ENCODE results near the gene ODAD4. TPM values are rescaled to one million over a fixed set of nuclear protein-coding genes. Genes with fewer than 3 reads are reported as not detected.

The ODAD4 gene
- polyA plus RNA-seq, 1 of the 3 experiments (the other 2 are of a cell fraction), result 1.1 TPM

- no peak overlapping the region for H3K4me3 ChIP-seq (ENCODE audit: low read depth in 2 of 2, low read length in 1 of 2)
- H3K9ac ChIP-seq, result no peak overlapping the region
- peaks cover 64 to 87% of the 10 kb centered on the region in 2 experiments for H3K36me3 ChIP-seq (replicated peaks in 1 of 2; ENCODE audit: control insufficient read depth in 1 of 2, insufficient read depth in 2 of 2, low read length in 1 of 2)
- H3F3A ChIP-seq (replicated peaks; ENCODE audit: insufficient read depth), result peaks cover 8% of the 10 kb centered on the region
- WGBS (ENCODE audit: low lambda C conversion rate), result 93% methylated on average over 6 of the region's 6 CpGs
- POLR2A ChIA-PET, result no interaction called here
- H3K4me1 ChIP-seq (ENCODE audit: control insufficient read depth in 1 of 2, insufficient read depth in 2 of 2, low read depth in 1 of 2, low read length in 1 of 2), result no peaks in the 10 kb centered on the region
- no peaks in the 10 kb centered on the region for H3K9me2 ChIP-seq
- DNase-seq, result no peak
- no peak overlapping the region for H3K27ac ChIP-seq (ENCODE audit: low read depth in 2 of 2, low read length in 1 of 2)
- TF ChIP-seq EZH2phosphoT487 (IDR thresholded peaks at IDR 0.05; ENCODE audit: borderline replicate concordance, low read depth) (no peak), RAD21 (IDR thresholded peaks at IDR 0.05; ENCODE audit: low read length) (no peak), YY1 (IDR thresholded peaks at IDR 0.05; ENCODE audit: low read depth) (no peak)
- H3K79me2 ChIP-seq (ENCODE audit: insufficient read depth), result peaks cover 41% of the 10 kb centered on the region
- no peak overlapping the region for H2AFZ ChIP-seq (ENCODE audit: low read depth)
- CTCF ChIA-PET, result interaction anchor here (0.9 kb wide), 1 partner anchor 29 kb away, joined by 3 read pairs; no protein-coding TSS in a partner anchor
- no peaks in the 10 kb centered on the region for H3K9me3 ChIP-seq
- H3K27me3 ChIP-seq (ENCODE audit: insufficient read depth), result no peaks in the 10 kb centered on the region
- no peaks in the 10 kb centered on the region for H4K20me1 ChIP-seq (ENCODE audit: insufficient read depth)
- H3K4me2 ChIP-seq, result no peak overlapping the region
Measured at GRCh38 chr17:41888332-41888965, 42.0 kb upstream of the ODAD4 start.

GRCh38 chr17:41891135-41892020, 39.0 kb upstream of the ODAD4 start:
- no peak for DNase-seq
- Histone ChIP-seq H4K20me1 (ENCODE audit: insufficient read depth) (peaks cover 22% of the 10 kb centered on the region), H3K4me1 (ENCODE audit: control insufficient read depth in 1 of 2, insufficient read depth in 2 of 2, low read depth in 1 of 2, low read length in 1 of 2) (peaks cover 15 to 19% of the 10 kb centered on the region in 2 experiments; a peak in 3 of 4 replicates), H3K9ac (no peak overlapping the region), H3K4me2 (no peak overlapping the region), H3K27me3 (ENCODE audit: insufficient read depth) (no peaks in the 10 kb centered on the region), H3K9me3 (no peaks in the 10 kb centered on the region), H3K36me3 (replicated peaks in 1 of 2; ENCODE audit: control insufficient read depth in 1 of 2, insufficient read depth in 2 of 2, low read length in 1 of 2) (peaks cover 53 to 67% of the 10 kb centered on the region in 2 experiments), H3K79me2 (ENCODE audit: insufficient read depth) (peaks cover 38% of the 10 kb centered on the region), H3K9me2 (no peaks in the 10 kb centered on the region), H3F3A (replicated peaks; ENCODE audit: insufficient read depth) (peaks cover 26% of the 10 kb centered on the region), H3K4me3 (ENCODE audit: low read depth in 2 of 2, low read length in 1 of 2) (no peak overlapping the region), H3K27ac (ENCODE audit: low read depth in 2 of 2, low read length in 1 of 2) (no peak overlapping the region), H2AFZ (ENCODE audit: low read depth) (no peak overlapping the region)
- 95% methylated on average over 7 of the region's 7 CpGs for WGBS (ENCODE audit: low lambda C conversion rate)
- TF ChIP-seq REST (IDR thresholded peaks at IDR 0.05; ENCODE audit: low read depth, low read length), result no peak
- no peak for TF ChIP-seq MXI1 (IDR thresholded peaks at IDR 0.05; ENCODE audit: low read depth, low read length)
- no peak for TF ChIP-seq RXRA (IDR thresholded peaks at IDR 0.05; ENCODE audit: borderline replicate concordance, low read depth)
- TF ChIP-seq CHD2 (IDR thresholded peaks at IDR 0.05; ENCODE audit: low read length, partially characterized antibody), result no peak
- TF ChIP-seq FOXM1 (IDR thresholded peaks at IDR 0.05; ENCODE audit: low read depth), result no peak
- CTCF ChIA-PET, result interaction anchor here (0.7 kb wide), 1 partner anchor 36 kb away, joined by 3 read pairs; no protein-coding TSS in a partner anchor
- POLR2A ChIA-PET, result no interaction called here
